Measurements from ENCODE around the gene RSPO4. TPM values are rescaled to one million over a fixed set of nuclear protein-coding genes. Genes with fewer than 3 reads are reported as not detected.

The RSPO4 gene
- total and polyA plus RNA-seq, 2 experiments from 2014 or later = 2.8 to 4.5 TPM

GRCh38 chr20:977021-977420, 25.1 kb downstream of the RSPO4 start (continued):
- TF ChIP-seq, protein P1, sequence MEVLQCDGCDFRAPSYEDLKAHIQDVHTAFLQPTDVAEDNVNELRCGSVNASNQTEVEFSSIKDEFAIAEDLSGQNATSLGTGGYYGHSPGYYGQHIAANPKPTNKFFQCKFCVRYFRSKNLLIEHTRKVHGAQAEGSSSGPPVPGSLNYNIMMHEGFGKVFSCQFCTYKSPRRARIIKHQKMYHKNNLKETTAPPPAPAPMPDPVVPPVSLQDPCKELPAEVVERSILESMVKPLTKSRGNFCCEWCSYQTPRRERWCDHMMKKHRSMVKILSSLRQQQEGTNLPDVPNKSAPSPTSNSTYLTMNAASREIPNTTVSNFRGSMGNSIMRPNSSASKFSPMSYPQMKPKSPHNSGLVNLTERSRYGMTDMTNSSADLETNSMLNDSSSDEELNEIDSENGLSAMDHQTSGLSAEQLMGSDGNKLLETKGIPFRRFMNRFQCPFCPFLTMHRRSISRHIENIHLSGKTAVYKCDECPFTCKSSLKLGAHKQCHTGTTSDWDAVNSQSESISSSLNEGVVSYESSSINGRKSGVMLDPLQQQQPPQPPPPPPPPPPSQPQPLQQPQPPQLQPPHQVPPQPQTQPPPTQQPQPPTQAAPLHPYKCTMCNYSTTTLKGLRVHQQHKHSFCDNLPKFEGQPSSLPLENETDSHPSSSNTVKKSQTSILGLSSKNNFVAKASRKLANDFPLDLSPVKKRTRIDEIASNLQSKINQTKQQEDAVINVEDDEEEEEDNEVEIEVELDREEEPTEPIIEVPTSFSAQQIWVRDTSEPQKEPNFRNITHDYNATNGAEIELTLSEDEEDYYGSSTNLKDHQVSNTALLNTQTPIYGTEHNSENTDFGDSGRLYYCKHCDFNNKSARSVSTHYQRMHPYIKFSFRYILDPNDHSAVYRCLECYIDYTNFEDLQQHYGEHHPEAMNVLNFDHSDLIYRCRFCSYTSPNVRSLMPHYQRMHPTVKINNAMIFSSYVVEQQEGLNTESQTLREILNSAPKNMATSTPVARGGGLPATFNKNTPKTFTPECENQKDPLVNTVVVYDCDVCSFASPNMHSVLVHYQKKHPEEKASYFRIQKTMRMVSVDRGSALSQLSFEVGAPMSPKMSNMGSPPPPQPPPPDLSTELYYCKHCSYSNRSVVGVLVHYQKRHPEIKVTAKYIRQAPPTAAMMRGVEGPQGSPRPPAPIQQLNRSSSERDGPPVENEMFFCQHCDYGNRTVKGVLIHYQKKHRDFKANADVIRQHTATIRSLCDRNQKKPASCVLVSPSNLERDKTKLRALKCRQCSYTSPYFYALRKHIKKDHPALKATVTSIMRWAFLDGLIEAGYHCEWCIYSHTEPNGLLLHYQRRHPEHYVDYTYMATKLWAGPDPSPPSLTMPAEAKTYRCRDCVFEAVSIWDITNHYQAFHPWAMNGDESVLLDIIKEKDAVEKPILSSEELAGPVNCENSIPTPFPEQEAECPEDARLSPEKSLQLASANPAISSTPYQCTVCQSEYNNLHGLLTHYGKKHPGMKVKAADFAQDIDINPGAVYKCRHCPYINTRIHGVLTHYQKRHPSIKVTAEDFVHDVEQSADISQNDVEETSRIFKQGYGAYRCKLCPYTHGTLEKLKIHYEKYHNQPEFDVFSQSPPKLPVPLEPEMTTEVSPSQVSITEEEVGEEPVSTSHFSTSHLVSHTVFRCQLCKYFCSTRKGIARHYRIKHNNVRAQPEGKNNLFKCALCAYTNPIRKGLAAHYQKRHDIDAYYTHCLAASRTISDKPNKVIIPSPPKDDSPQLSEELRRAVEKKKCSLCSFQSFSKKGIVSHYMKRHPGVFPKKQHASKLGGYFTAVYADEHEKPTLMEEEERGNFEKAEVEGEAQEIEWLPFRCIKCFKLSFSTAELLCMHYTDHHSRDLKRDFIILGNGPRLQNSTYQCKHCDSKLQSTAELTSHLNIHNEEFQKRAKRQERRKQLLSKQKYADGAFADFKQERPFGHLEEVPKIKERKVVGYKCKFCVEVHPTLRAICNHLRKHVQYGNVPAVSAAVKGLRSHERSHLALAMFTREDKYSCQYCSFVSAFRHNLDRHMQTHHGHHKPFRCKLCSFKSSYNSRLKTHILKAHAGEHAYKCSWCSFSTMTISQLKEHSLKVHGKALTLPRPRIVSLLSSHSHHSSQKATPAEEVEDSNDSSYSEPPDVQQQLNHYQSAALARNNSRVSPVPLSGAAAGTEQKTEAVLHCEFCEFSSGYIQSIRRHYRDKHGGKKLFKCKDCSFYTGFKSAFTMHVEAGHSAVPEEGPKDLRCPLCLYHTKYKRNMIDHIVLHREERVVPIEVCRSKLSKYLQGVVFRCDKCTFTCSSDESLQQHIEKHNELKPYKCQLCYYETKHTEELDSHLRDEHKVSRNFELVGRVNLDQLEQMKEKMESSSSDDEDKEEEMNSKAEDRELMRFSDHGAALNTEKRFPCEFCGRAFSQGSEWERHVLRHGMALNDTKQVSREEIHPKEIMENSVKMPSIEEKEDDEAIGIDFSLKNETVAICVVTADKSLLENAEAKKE (CRISPR knock-in tag; IDR thresholded peaks at IDR 0.05) = no peak
- no peak for TF ChIP-seq EZH2phosphoT487 (IDR thresholded peaks at IDR 0.05; ENCODE audit: unreplicated experiment)
- TF ChIP-seq CTCF (conservative IDR thresholded peaks at IDR 0.05; ENCODE audit: low read depth in 2 of 2) = no peak

DNA sequence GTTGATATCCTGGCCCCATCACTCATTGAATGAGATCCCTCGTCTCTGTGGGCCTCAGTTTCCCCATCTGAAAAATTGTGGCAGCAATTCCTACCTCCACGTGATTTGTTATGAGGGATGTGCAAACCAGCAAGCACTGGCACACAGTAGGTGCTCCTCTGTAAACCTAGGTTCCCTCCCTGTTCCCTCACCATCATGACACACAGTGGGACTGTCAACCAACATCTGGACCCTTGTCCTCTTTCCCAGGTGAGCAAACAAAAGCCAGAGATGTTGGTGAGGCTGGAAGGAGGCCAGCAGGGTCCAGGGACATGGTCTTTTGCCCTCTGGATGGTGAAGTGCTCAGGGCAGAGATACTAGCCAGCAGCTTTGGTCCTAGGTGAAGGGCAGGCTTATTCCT, 26.1 kb downstream of the RSPO4 start:
- no peak for DNase-seq (ENCODE audit: low spot score)
- Histone ChIP-seq H3K27me3 (ENCODE audit: insufficient read depth) (no peaks in the 10 kb centered on the region), H3K4me1 (ENCODE audit: insufficient read depth) (no peaks in the 10 kb centered on the region), H3K9me2 (ENCODE audit: insufficient read depth) (no peaks in the 10 kb centered on the region), H3K36me3 (ENCODE audit: insufficient read depth) (no peaks in the 10 kb centered on the region; the same call in 1 of the 2 replicates), H3F3A (replicated peaks; ENCODE audit: low read depth) (no peaks in the 10 kb centered on the region), H3K4me2 (no peak overlapping the region), H3K4me3 (no peak overlapping the region), H3K79me2 (replicated peaks; ENCODE audit: insufficient read depth) (no peaks in the 10 kb centered on the region), H2AFZ (no peak overlapping the region), H4K20me1 (replicated peaks; ENCODE audit: insufficient read depth) (no peaks in the 10 kb centered on the region), H3K27ac (ENCODE audit: low read depth) (no peak overlapping the region)
- Mint-ChIP-seq H3K27me3 (ENCODE audit: insufficient read depth, low read depth, poor library complexity) (peaks cover 3% of the 10 kb centered on the region), H3K27ac (no peak overlapping the region), H3K9me3 (no peaks in the 10 kb centered on the region), H3K4me1 (peaks cover 2% of the 10 kb centered on the region; the same call in 1 of the 3 replicates), H3K4me3 (no peak overlapping the region), H3K36me3 (ENCODE audit: low read depth) (no peaks in the 10 kb centered on the region)
- no peak for ATAC-seq
- TF ChIP-seq POLR2AphosphoS5 (IDR thresholded peaks at IDR 0.05; ENCODE audit: low read depth) (no peak), ZNF331 (CRISPR knock-in tag; IDR thresholded peaks at IDR 0.05; ENCODE audit: low read depth) (no peak), NANOG (IDR thresholded peaks at IDR 0.05; ENCODE audit: borderline replicate concordance) (no peak), CREB1 (CRISPR knock-in tag; IDR thresholded peaks at IDR 0.05; ENCODE audit: low read depth) (no peak), EZH2 (IDR thresholded peaks at IDR 0.05; ENCODE audit: low read depth, unreplicated experiment) (no peak), ZNF114 (CRISPR knock-in tag; IDR thresholded peaks at IDR 0.05) (no peak), JUNB (IDR thresholded peaks at IDR 0.05; ENCODE audit: unreplicated experiment) (no peak)

Measured in GM23338 (cell line).